DOHH2 (cell line): ENCODE results near the gene MRPL43.

Experiments
- H3F3A ChIP-seq: fragments of 200-600 bp; sonication (generic), shearing (Covaris generic); 2 replicates; pipeline ENCODE4 v1.6.0; 2016; ENCODE audit warnings: antibody characterized with exemption, mild to moderate bottlenecking; ENCODE audit not compliant: control insufficient read depth, insufficient read depth
- H3K27ac ChIP-seq: fragments of 200-600 bp; sonication (generic); 2 replicates; pipeline ENCODE4 v1.5.1; 2014; ENCODE audit warnings: low read depth, mild to moderate bottlenecking, low read length, moderate library complexity
- H3K27me3 ChIP-seq: fragments of 200-600 bp; sonication (generic); 2 replicates; pipeline ENCODE4 v1.6.1; 2014; ENCODE audit warnings: mild to moderate bottlenecking, low read length, mixed read lengths; ENCODE audit not compliant: control insufficient read depth
- H3K36me3 ChIP-seq: fragments of 200-600 bp; sonication (generic); 2 replicates; pipeline ENCODE4 v1.6.1; 2014; ENCODE audit warnings: mild to moderate bottlenecking, low read length, moderate library complexity, mixed read lengths; ENCODE audit not compliant: control insufficient read depth
- H3K4me1 ChIP-seq: fragments of 200-600 bp; sonication (generic); 2 replicates; pipeline ENCODE4 v1.6.1; 2014; ENCODE audit warnings: mild to moderate bottlenecking, low read length, mixed read lengths; ENCODE audit not compliant: control insufficient read depth
- H3K4me2 ChIP-seq: fragments of 200-600 bp; sonication (generic); 2 replicates; pipeline ENCODE4 v1.6.0; 2014; ENCODE audit warnings: mild to moderate bottlenecking, low read length, moderate library complexity
- H3K4me3 ChIP-seq: fragments of 200-600 bp; sonication (generic); 2 replicates; pipeline ENCODE4 v1.5.1; 2014; ENCODE audit warnings: mild to moderate bottlenecking, low read length, mixed read lengths
- H3K79me2 ChIP-seq: fragments of 200-600 bp; sonication (generic); 2 replicates; pipeline ENCODE4 v1.6.1; 2014; ENCODE audit warnings: mild to moderate bottlenecking, low read length, mixed read lengths; ENCODE audit not compliant: control insufficient read depth
- H3K9me2 ChIP-seq: fragments of 200-600 bp; sonication (generic); replicated peaks from 2 replicates; pipeline ENCODE4 v1.6.1; 2014; ENCODE audit warnings: mild to moderate bottlenecking, low read length, mixed read lengths; ENCODE audit not compliant: control insufficient read depth
- H3K9me3 ChIP-seq: fragments of 200-600 bp; sonication (generic); 2 replicates; pipeline ENCODE4 v1.6.1; 2014; ENCODE audit warnings: antibody characterized with exemption, low read length, mixed read lengths; ENCODE audit not compliant: control insufficient read depth, insufficient read depth
- H4K20me1 ChIP-seq: fragments of 200-600 bp; sonication (generic); 2 replicates; pipeline ENCODE4 v1.6.0; 2014; ENCODE audit warnings: low read depth, mild to moderate bottlenecking, antibody characterized with exemption, low read length, moderate library complexity; ENCODE audit not compliant: control insufficient read depth, insufficient read depth
- CTCF ChIP-seq: fragments of 200-600 bp; sonication (generic); IDR thresholded peaks from one replicate; pipeline ENCODE4 v1.5.1; 2014; ENCODE audit warnings: antibody characterized with exemption, mild to moderate bottlenecking, low read depth, low read length; ENCODE audit not compliant: poor library complexity, severe bottlenecking
- EZH2phosphoT487 ChIP-seq: fragments of 200-600 bp; sonication (generic); IDR thresholded peaks from 2 replicates; pipeline ENCODE4 v1.6.1; 2017; ENCODE audit warnings: borderline replicate concordance, mild to moderate bottlenecking, antibody characterized with exemption, low read length, moderate library complexity, mixed read lengths

The MRPL43 gene

GRCh38 chr10:101008823-101009423 is 21.6 kb upstream of the MRPL43 start:
- Histone ChIP-seq H3K4me1 (peaks cover 12% of the 10 kb centered on the region), H3K79me2 (no peaks in the 10 kb centered on the region), H4K20me1 (no peaks in the 10 kb centered on the region), H3K27ac (no peak overlapping the region), H3K9me3 (no peaks in the 10 kb centered on the region), H3K4me3 (no peak overlapping the region), H3K36me3 (no peaks in the 10 kb centered on the region; the same call in 1 of the 2 replicates), H3K9me2 (no peaks in the 10 kb centered on the region), H3K4me2 (no peak overlapping the region), H3K27me3 (no peaks in the 10 kb centered on the region), H3F3A (0 out of 2 replicates have a peak, but pooled peaks cover 2% of the 10 kb centered on the region)
- TF ChIP-seq CTCF (no peak), EZH2phosphoT487 (no peak)

GRCh38 chr10:101007915-101008822 is 20.9 kb upstream of the MRPL43 start:
- Histone ChIP-seq H3K36me3 (no peaks in the 10 kb centered on the region; the same call in 1 of the 2 replicates), H3K27ac (no peak overlapping the region), H3F3A (0 out of 2 replicates have a peak, but pooled peaks cover 2% of the 10 kb centered on the region), H3K27me3 (no peaks in the 10 kb centered on the region), H3K9me3 (no peaks in the 10 kb centered on the region), H3K79me2 (no peaks in the 10 kb centered on the region), H4K20me1 (no peaks in the 10 kb centered on the region), H3K4me3 (no peak overlapping the region), H3K4me1 (peaks cover 8% of the 10 kb centered on the region), H3K4me2 (no peak overlapping the region), H3K9me2 (no peaks in the 10 kb centered on the region)
- TF ChIP-seq CTCF = no peak
- no peak for TF ChIP-seq EZH2phosphoT487

- Histone ChIP-seq H3K36me3 (no peaks in the 10 kb centered on the region; the same call in 1 of the 2 replicates), H4K20me1 (no peaks in the 10 kb centered on the region)
These were observed 19.9 kb upstream of the MRPL43 start for GRCh38 chr10:101007099-101007711.

More at GRCh38 chr10:101007099-101007711, 19.9 kb upstream of the MRPL43 start:
- no peak overlapping the region for H3K27ac ChIP-seq
- no peaks in the 10 kb centered on the region for H3K79me2 ChIP-seq
- no peaks in the 10 kb centered on the region for H3K9me3 ChIP-seq
- 0 out of 2 replicates have a peak, but pooled peaks cover 2% of the 10 kb centered on the region for H3F3A ChIP-seq
- H3K9me2 ChIP-seq = no peaks in the 10 kb centered on the region
- H3K27me3 ChIP-seq = no peaks in the 10 kb centered on the region
- H3K4me3 ChIP-seq = no peak overlapping the region
- no peaks in the 10 kb centered on the region for H3K4me1 ChIP-seq
- no peak for TF ChIP-seq EZH2phosphoT487
- TF ChIP-seq CTCF = no peak
- no peak overlapping the region for H3K4me2 ChIP-seq
